Activated CD4-positive, alpha-beta T cell treated with anti-CD3 and anti-CD28 coated beads, Interleukin-2, Interleukin-4, amounts not matched to agents 100 ng/mL and 50 ng/mL, durations not matched to agents 16 hours and 8 hours (primary cell): ENCODE data around the gene FNBP1.

Experiments
- DNase-seq: peaks from one replicate; pipeline ENCODE4 v3.0.0-alpha.2; 2020; ENCODE audit warnings: low spot score

FNBP1 gene

DNA sequence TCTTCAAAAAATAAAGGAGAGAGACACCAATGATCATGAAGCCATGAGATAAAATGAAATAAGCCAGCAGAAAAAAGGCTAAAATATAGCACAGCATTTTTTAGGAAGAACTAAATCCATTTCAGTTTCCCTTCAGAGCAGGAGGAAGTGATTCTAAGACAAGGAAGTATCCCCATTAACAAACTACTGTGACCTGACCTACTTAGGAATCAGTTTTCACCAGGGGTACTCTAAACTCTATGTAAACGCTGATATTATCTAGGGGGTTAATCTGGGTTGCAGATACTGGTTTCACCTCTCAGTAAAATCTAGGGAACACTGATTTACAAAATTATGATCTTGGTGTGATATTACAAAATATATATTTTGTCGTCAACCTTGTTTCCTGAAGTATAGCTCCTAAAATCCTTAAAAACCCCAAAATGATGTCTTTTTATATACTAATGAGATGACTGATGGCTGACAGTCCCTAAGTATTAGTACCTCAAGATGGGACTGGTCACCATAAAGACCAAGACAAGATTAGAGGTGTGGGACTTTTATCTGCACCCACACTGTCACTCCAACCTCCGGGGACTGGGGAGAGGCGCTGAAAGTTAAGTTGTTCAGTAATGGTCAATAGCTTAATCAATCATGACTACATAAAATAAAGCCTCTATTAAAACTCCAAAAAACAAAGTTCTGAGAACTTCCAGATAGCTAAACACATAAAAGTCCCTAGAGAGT lies 2.9 kb upstream of the FNBP1 start:
- no peak for DNase-seq

DNA sequence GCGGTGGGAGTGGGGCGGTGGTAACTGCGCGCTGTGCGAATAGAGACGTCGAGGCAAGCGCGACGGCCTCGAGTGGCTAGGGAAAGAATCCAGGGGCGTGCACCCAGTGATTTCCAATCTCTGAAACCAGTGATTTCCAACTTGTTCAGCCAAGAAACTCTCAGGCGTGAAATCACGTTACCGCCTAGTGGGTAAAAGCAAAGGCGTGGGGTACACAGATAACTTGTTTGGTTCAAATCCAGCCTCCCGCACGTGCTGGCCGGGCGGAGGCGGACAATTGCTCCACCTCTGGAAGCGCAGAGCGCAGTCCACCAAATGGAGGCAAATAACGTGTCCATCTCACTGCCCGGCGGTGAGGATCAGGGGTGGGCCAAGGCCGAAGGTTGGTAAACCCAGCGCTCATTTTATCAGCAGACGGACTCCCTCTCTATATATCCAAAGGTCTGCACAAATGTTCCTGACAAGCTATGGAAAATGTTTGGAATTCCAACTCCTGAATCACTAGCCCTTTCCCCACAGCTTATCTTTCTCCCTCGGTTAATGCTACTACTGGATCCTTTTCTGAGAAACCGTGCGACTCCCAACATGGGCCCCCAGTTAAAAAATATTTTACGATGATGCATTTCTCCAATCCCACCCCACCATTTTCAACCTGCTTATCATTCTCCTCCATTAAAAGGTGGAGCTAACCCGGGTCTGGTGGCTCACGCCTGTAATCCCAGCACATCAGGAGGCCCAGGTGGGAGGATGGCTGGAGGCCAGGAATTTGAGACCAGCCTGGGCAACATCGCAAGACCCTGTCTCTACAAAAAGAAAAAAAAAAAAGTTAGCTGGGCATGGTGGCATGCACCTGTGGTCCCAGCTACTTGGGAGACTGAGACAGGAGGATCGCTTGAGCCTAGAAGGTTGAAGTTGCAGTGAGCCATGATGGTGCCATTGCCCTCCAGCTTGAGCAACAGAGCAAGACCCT lies 950 bp upstream of the FNBP1 start:
- DNase-seq: no peak

DNA sequence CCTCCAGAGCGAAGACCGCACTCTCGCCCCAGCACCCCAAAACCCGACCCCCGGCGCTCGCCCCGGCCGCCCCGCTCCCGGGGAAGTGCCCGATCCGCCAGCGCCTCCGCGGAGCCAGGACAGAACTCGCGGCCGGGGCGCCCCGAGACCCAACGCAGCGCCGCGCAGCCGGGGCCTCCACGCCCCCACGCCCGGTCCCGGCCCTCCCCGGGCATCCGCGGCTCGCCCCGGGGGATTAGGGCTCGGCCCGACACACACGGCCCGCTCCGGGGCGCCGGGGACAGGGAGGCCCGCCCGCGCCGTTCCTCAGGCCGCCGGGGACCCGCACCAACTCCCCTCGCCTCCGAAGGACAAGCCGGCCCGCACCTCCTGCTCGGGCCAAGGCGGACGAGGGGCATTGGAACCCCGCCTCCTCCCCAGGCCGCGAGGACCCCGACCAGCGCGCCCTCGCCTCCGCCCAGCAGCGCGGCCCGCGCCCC lies 544 bp downstream of the FNBP1 start:
- no peak for DNase-seq

DNA sequence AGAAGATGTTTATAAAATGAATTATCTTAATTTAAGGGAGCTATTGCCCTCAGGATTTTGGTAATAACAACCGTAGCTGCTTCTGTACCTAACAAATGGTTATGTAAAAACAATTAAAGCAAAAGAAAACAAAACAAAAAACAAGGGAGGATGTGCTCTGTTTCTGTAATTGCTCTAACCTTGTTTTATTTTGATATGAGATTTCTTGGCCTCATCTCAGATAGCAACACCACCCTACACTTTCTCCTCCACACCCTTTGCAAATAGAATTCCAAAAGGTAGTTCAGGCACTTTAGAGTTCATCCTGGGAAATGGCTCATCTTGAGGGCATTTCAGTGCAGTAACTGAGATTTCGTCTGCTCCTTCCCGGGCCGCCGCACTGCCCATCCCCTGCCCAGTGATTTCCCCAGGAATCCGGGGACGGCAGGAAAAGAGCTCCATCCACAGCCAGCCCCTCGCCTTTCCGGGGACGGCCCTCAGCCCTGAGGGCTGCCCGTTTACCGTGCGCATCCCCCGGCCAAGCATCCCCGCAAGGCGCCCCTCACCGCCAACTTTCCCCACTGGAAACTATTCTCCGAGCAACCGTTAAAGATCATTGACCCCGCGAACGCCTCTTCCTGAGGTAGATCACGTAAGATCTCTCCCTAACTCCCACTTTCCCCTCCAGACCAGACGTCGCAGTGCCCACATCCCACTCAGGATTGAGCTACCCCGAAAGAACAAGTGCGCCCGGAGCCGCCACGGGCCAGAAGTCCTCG lies 1.2 kb downstream of the FNBP1 start:
- no peak for DNase-seq

DNA sequence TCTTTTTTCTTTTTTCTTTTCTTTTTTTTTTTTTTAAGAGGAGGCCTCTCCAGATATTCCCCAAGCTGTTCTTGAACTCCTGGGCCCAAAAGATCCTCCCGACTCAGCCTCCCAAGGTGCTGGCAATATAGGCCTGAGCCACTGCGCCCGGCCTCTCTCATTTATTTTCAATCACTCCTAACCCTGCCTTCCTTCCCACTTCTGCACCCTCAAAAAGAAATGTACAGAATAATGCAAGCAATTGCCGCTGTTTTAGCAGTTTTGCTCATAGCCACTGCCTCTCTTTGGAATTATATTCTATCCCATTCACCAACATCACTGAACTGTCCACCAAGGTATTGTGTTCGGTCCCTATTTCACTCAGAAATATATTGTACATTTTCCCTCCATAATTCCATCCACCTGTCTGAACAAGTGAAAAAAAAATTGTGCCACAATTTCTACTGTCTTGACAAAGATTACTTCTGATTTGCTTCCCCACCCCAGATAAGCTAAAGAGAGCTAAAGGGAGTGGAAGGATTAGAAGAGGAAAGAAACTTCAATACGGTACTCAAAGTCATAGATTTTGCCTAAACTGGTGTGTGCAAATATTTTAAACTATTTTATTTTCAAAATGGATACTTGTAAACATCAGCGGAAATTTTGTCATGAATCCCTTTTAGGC lies 1.9 kb downstream of the FNBP1 start:
- DNase-seq: no peak

DNA sequence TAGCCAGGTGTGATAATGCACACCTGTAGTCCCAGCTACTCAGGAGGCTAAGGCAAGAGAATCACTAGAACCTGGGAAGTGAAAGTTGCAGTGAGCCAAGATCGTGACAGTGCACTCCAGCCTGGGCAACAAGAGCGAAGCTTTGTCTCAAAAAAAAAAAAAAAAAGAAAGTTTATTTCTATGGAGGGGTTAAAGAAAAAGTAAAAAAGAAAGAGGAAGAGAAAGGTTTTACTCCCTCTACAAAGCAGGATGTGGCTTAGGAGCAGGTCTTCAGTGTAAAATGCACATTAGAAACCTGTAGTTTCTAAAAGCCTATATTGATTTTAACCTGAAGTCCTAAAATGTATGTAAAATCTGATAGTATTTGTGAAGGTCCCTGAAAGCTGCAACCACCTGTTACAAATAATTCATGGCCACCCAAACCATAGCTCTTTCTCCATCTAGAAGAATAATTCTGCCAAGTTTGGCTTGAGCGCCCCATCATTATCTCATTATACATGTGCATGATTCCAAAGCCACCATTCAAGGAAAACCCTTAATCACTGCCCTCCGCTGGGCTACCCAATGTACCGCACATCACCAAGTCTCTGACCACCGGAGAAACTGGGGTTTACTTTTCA lies 3.4 kb downstream of the FNBP1 start:
- no peak for DNase-seq

DNA sequence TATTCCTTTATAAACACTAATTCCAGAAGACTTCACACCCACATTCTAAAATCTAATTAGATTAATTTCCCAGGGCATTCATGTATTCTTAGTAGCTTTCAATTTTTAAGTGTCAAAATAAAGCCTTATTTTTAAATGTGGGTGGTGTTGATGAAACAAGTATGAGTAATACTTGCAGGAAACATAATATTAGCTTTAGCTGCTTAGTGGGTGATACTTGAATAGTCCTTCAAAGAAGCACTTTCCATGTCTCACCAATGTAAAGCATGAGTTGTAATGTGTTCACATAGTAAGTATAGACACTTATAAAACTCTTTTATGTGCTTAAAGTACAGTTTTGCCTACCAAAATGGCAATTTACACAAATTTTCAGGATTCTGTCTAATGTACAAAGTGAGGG lies 6.9 kb downstream of the FNBP1 start:
- no peak for DNase-seq

DNA sequence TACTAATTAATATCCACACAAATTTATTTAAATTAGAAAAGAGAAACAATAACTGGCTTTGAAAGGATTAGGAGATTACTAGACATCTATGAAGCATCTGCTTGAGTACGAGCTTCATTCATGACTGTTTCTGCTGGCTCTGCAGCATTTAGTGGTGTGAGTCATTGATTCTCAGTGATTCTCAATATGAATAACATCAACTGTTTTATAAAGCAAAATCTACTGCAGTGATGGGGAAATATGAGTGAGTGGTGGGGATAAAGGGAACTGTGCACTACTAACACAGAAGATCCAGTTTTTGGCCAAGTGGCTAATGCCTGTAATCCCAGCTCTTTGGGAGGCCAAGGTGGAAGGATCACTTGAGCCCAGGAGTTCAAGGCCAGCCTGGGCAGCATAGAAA lies 8.4 kb downstream of the FNBP1 start:
- DNase-seq: peak; percentile 86

DNA sequence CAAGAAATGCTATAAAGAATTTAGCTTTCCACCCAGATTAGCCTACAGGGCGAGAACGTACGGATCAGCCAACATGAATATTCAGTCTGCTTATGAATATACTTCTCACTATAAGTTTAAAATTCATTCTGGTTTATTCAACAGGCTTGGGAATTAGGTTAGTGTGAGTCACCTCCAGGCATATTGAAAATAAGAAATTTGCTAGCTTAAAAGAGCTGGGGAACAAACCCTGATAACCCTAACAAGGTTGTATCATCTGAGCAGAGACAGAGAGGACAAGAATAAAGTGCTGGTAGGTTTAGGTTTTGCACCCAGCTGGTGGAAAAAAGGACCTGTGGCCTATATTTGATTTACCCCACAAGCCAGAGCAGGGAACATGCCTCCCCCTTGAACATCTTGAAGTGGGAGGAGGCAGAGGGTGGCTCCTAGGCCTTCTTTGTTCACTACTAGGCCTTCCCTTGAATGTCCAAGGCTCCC lies 12.3 kb downstream of the FNBP1 start:
- DNase-seq: no peak

DNA sequence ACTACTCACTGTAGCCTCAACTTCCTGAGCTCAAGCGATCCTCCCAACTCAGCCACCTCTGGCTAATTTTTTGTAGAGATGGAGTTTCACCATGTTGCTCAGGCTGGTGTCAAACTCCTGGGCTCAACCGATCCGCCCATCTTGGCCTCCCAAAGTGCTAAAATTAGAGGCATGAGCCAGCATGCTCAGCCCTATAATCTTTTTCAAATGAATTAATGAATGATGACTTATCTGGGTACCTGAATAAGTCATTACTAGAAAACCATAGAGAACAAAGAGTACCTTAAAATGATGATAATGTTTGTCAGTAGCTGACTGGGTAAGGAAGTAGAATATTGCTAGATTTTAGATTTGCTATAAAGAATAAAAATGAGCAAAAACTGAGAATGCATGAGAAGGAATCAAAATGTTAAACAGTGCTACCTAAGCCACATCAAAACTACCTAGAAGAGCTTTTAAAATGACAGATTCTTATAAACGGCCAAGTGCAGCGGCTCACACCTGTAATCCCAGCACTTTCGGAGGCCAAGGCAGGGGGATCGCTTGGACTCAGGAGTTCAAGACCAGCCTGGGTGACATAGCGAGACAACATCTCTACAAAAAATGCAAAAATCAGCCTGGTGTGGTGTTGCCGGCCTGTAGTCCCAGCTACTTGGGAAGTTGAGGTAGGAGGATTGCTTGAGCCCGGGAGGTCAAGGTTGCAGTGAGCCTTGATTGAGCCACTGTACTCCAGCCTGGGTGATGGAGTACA lies 13.6 kb downstream of the FNBP1 start:
- DNase-seq: peak; percentile 84

DNA sequence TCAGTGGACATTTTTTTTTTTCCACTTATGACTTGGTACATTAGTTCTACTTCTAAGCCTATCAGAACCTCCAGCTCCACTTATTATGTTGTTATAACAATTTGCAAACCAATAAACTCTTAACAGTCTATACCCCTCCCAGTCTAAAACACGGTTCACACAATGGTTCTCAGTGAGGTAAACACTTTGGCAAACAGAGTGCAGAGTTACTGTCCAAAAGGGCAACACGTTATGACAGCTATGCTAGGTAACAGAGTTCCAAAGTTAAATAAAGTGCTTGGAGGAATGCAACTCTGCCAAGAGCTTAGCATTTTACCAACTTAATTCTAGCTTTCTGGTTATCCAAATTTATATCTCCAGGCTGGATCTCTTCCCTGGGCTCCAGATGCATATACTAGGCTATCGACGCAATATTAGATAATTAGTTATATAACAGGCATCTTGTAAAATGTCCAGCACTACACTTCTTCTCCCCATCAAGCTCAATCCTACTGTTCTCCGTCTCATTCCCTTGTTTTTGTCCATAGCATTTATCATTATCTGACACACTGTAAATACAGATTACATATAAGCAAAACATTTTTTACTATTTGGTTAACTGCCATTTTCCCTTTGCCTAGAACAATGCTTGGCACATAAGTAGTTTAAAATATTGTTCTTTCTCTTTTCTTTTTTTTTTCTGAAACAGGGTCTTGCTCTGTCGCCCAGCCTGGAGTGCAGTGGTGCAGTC lies 14.3 kb downstream of the FNBP1 start:
- DNase-seq: no peak

DNA sequence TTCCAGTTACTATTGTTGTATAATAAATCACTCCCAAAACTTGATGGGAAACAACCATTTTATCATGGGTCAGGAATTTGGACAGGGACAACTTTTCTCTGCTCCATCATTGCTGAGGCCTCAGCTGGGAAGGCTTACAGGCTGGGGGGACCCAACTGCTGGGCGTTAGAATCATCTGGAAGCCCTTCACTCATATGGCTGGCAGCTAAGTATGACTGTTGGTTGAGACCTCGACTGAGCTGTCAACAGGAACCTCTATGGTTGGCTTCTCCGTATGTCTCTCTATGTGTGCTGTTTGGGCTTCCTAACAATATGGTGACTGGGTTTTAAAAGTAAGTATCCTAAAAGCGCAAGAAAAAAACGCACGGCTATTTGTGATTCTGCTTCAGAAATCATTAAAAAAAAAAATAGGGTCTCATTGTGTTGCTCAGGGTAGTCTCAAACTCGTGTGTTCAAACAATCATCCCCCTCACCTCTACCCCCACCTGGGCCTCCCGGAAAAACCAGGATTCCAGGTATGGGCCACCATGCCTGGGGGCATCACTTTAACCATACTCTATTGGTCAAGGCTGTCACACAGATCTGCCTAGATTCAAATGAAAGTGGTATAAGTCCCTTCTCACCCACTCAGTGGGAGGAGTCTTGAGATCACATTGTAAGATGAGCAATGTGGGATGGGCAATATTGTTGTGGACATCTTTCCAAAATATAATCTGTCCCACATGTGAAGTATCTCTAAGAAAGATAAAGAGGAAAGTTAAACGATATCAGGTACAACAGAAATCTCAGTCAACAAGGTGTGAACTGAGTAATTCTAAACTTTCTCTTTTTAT lies 15.2 kb downstream of the FNBP1 start:
- no peak for DNase-seq

DNA sequence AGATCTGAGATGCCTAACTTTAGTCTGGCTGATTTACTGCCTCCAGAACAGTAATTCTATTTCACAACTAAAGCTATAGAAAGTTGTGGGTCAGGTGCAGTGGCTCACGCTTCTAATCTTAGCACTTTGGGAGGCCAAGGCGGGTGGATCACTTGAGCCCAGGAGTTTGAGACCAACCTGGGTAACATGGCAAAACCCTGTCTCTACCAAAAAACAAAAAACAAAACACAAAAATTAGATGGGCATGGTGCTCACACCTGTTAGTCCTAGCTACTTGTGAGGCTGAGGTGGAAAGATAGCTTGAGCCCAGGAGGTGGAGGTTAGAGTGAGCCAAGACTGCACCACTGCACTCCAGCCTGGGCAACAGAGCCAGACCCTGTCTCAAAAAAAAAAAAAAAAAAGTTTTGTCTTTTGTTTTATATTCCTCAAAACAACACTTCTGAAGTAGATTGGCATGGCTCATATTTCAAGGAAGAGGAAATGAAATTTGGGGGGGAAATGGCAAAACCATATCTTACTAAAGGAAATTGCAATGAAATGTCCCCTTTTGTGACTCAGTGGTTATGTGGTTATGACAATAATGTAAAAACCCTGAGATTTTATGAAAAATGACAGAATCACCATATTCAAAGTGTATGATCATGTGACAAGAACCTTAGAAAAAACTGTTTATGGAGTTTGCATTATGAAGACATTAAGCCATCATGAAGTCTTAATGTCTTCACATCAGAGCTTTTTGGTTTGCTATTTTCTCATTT lies 16.2 kb downstream of the FNBP1 start:
- DNase-seq: no peak

DNA sequence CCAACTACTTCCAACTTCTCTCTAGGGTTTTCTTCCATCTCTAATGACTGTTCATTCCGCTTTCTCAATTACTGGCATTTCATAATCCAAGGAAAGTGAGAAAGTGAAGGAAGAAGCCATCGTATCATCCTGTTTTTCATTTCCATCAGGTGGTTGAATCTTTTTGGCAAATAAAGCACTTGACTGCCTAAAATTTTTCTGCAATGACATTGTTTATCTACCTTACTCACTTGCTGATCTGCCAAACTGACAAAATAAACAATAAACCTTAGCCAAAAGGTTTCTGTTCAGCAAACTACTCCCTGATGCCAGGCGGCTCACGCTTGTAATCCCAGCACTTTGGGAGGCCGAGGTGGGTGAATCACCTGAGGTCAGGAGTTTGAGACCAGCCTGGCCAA lies 18.4 kb downstream of the FNBP1 start:
- no peak for DNase-seq

DNA sequence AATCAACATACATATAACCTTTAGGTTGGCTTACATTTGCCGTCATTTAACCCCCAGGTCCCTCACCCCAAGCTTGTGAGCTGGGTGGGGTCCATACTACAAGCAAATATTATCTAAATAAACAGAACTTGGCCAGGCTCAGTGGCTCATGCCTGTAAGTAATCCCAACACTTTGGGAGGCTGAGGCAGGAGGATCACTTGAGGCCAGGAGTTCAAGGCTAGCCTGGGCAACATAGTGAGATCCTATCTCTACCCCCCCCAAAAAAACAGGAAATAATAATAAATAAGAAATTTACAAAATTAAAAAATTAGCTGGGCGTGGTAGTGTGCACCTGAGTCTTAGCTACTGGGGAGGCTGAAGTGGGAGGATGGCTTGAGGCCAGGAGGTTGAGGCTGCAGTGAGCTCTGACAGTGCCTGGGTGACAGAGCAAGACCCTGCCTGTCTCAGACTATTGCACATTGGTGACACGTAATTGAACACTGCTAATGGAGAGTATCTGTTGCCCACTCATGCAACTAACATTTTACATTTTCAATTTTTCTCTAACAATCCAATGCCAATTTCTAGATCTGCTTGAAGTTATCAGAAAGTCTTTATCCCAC lies 18.9 kb downstream of the FNBP1 start:
- no peak for DNase-seq

DNA sequence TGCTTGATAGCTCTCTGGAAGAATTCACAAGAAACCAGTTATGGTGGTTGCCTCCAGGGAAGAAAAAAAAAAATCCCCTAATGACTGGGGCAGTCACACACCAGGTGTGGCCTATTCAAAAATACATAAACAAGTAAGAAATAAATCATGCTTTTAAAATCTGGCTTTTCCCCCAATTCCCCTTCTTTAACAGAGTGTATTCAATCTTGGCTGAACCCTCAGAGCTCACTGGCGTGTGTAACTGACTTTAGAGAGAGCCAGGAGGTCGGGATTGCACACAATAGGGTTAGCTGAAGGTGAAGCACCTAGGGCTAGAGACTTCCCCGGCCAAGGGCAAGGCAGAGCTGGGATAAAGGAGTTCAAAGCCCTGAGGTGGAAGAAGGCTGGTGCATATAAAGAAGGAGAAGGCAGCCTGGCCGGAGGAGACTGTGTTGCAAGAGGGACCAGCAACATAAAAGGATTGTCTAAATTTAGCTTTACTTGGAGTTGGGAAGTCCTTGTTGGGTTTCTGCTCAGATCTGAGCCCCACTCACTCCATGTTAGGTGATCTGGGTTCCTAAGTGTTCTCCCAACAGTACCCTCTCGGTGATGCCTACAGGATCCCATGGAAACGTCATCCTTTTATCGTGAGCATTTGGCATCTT lies 19.7 kb downstream of the FNBP1 start:
- no peak for DNase-seq

DNA sequence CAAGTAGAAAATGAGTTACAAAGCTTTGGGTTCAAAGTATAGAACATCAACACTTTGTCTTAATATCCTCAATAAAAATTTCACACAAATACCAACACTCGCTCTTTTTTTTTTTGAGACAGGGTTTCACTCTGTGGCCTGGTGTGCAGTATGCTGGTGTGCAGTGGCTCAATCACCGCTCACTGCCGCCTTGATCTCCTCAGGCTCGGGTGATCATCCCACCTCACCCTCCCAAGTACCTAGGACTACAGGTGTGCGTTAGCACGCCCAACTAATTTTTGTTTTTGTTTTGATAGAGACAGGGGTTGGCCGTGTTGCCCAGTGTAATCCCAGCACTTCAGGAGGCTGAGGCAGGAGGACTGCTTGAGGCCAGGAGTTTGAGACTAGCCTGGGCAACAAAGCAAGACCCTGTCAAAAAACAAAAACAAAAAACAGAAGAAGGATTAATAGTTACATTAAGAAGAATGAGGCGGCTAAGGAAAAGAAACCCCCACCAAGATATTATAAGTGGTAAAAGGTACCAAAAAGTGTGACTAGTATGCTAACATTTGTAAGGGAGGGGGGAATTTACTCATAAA lies 20.3 kb downstream of the FNBP1 start:
- DNase-seq: no peak
